Activated CD4-positive, CD25-positive, alpha-beta regulatory T cell treated with anti-CD3 and anti-CD28 coated beads, Interleukin-2, amount 50 U/mL, for 72 hours (primary cell): ENCODE results near the gene SPTLC3.

Source experiments
- DNase-seq: peaks from one replicate; pipeline ENCODE4 v3.0.0; 2021

SPTLC3 gene

DNA sequence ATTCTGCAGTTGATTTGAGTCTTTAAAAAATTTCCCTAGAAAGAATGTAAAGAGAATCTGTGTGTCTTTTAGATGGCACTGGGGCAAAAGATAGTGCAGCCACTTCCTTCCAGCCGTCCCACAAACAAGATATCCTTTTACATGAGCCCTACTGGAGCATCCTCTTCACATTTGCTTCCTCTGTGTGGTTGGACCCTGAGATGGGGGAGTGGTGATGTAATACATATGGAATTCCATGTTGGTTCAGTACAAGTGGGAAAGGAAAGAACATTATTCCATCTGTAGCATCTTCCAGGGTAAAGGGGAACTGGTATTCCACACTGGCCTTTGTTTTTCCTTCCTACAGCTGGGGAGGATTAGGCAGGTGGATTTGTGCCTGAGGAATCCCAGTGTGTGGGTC is 133.4 kb downstream of the SPTLC3 start:
- no peak for DNase-seq

DNA sequence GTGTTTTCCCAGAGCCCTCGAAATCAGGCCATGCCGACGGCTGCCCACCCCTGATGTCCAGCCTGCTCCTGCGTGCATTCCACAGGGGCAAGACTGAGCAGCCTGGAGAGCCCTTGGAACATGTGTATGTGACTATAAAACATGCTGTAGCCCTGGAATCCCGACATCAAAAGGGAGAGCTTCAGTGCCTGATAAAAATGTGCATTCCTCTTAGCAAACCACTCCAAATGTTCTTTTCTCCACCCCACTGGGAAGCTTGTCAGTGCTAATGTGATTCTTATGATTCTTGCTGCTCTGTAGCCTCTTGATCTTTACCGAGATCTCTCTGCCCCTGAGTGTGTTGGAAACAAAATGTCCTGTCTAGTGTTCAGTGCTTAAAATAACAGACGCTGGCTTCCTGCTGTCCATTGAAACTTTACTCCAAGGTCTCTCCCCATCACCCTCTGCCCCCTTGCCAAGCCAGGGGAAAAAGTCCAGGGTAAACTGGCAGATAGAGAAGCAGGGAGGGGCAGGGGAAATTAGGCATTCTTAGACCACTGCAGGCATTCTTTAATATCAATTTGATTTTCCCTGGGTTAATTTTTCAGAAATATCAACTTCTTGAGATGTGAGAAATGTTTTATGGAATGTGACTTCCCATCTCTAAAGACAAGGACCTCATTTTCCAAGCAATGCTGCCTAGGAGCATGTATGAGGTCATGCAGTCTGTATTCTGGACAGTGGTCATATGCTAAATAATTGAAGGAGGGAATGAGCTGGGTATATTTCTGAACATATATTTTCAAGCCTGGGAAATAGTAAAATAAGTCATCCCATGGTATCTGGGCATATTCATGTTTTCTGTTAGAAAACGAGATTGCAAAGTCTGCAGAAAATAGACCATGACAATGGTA is 138.5 kb downstream of the SPTLC3 start:
- DNase-seq: no peak

- no peak for DNase-seq
Measured at GRCh38 chr20:13147971-13148370, 139.2 kb downstream of the SPTLC3 start.

DNA sequence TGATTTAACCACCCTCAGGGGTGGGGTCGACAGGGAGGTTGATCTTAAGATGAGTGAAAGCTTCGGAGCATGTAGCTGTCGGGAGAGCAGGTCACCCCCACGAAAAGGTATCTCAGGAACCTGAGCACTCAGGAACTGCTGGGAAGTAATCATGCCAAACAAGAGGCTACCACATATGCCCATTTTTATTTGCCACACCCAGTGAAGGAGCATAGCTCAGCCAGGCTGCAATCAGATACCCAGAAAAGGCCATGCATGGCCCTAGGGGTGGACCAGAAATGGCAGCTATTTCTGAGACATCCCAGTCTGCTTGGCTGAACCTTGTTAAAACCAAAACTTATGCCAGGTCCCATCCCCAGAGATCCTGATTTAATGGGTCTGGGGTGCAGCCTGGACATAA is 139.6 kb downstream of the SPTLC3 start:
- DNase-seq: no peak

DNA sequence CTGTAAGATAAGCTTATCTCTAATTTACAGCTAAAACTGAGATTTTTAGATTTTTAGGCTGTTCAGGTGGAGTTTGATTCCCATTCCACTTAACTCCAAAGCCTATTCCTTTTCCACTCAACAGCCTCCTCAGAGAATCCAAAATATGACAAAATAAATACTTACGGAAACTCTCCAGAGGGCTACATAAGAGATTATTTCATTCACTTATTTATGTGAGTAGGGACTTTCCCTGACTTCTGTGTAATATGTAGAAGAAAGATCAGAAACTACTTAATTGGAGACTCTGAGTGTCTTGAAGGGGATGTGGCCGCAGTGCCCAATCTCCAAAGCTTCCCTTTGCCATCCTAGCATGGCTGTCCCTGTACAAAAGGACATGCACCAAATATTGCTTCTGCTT is 140.2 kb downstream of the SPTLC3 start:
- DNase-seq: no peak

GRCh38 chr20:13149371-13150105 is 140.8 kb downstream of the SPTLC3 start:
- no peak for DNase-seq

DNA sequence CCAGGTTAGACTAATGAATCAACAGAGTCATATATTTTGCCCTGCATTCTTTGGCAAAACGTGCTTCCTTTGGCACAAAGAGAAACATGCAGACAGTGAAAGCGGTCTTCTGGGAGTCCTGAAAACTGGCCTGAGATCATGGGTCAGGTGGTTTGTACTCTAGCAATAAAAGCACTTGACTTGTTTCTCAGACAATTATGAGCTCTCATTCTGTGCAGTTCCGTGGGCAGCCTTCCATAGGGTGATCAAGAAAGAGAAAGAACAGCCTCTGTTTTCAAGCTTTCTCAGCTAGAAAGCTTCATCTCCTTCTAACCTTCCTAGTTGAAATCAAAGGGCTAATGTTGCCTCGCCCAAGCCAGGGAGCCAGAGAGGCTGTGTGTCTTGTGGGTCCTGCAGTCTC is 149.6 kb downstream of the SPTLC3 start:
- no peak for DNase-seq

- DNase-seq: no peak
Measured at GRCh38 chr20:13159889-13160288, 151.1 kb downstream of the SPTLC3 start.

DNA sequence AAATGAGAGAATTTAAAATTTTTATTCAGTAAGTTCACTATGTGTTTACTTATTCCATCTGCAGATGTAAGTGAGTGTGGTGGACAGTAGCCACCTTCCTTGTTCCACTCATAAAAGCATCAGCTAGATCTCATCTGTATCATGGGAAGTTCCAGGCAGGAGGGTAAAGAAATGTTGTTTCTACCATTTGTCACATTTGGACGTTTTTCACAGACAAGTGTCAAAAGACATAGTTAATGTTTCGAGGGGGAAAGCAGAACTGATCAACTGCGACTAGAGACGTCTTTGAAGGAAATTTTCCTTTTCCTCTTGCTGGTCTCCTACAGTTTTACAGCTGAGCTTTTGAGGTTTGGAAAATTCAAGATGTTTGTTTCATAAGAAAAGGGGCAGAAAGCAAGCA is 156.4 kb downstream of the SPTLC3 start:
- no peak for DNase-seq

DNA sequence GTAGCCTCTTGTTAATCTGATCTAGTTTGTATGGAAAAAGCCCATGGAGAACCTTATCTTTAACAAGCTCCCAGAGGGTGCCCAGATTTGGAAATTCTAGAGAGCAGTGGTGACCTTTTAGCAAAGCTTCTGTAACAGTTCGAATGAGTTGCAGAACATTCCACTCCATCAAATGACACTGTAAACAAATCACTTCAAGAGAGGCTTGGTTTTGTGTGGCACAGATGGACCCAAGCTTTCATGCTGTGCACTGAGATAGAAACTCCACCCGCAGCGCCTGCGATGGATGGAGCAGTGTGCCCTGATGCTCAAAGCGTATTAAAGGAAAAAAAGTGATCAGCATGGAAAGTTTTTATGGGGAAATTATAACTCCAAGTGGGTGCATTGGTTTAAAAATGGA is 157.2 kb downstream of the SPTLC3 start:
- DNase-seq: no peak

DNA sequence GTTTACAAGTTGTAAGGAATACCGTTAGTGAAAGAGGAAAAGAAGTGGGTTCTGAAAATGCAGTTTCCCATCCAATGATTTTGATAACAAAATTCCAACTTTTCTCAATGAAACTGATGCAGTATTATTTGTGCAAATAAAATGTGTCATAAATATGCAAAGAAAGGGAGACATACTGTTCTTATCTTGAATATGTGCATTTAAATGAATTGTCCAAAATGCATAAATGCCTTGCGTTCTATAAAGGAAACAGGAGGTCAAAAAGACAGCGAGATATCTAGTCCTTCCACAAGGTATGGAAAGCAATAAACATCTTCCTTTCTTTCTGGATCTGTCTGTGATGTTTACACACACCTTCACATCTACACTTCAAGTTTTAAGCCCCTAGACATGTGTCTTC is 157.7 kb downstream of the SPTLC3 start:
- no peak for DNase-seq

DNA sequence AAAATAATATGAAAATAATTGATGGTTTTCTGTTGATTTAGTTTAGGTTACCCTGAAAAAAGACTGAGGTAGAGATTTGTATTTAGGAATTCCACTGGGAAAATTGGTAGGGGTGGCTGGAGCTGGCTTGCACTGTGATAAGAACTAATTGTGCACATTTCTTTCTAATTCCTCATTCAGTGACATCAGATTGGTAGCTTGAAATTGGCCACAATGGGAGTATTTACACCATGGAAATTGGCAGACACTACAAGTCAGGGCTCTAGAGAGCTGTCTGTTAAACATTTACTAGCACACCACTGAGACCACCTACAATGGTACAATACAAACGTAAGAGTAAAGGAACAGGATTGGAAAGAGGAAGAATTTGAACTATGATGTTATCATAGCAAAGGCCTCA is 160.3 kb downstream of the SPTLC3 start:
- no peak for DNase-seq

GRCh38 chr20:13170771-13171170 is 162.0 kb downstream of the SPTLC3 start:
- DNase-seq: no peak

DNA sequence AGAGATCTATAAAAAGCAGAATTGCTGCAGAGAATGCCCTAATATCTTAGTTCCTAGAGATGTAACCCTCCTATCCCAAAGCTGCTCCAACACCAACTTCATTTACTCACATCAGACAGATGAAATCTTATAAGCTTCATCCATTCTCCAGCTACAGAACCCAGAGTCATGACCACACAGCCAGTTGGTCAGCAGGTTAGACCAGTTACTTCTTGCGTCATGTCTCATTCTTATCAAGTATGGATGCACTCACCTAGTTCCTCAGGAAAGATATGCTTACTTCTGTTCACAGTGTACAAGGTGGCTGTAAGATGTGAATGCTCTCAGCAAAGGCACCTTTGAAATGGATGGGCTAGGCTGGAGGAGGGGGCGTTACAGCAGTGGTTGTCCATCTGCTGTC is 164.4 kb downstream of the SPTLC3 start:
- no peak for DNase-seq

GRCh38 chr20:13174402-13174801 is 165.6 kb downstream of the SPTLC3 start:
- DNase-seq: no peak

DNA sequence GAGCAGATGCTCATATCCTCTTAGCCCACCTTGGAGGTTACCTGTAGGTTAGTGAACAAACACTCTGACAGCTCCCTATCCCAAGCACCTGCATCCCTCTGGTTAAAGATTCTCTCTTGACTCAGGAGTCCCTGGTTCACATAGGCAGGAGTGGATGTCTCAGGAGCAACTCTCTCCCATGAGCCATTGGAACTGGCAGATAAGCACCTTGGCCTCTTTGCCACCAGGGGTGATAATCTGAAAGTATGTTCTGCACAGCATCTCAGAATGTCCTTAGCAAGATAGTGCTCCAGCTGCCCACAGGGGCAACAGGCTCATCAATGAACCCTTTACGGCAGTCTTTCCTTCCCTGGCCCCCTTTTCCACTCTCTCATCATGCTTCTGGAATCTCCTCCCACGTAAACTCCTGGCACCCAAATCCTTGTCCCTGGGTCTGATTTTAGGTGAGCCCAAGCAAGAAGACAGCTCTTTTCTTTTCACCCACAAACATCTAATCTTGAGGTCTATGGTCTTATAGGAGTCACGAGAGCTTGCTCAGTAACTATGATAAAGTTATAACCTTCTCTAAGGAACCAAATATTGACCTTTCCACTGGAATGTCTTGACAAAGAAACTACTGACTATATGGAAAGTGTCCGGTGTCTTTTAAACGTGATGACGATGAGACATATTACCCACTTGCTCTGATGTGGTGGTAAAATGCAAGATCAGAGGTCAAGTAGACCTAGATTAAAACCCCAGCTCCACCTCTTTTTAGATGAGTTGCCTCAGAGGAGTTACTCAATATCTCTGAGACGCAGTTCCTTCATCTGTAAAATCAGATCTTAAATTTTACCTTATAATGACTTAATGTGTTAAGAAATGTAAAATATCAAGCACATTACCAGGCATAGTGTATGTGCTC is 172.5 kb downstream of the SPTLC3 start:
- no peak for DNase-seq

DNA sequence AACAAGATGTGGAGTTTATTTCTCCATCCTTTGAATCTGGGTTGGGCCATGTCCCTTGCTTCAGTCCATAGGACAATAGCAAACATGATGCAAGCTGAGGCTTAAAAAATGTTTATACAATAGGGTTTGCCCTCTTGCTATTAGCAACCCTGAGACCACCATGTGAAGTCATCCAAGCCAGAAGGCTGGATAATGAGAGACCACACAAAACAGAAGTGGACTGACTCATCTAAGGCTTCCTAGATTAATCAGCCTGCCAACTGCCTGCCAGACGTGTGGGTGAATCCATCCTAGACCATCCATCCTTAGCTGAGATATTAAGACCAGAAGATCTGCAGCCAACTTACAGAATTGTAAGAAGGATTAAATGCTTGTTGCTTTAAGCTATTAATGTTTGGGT is 174.2 kb downstream of the SPTLC3 start:
- DNase-seq: no peak

DNA sequence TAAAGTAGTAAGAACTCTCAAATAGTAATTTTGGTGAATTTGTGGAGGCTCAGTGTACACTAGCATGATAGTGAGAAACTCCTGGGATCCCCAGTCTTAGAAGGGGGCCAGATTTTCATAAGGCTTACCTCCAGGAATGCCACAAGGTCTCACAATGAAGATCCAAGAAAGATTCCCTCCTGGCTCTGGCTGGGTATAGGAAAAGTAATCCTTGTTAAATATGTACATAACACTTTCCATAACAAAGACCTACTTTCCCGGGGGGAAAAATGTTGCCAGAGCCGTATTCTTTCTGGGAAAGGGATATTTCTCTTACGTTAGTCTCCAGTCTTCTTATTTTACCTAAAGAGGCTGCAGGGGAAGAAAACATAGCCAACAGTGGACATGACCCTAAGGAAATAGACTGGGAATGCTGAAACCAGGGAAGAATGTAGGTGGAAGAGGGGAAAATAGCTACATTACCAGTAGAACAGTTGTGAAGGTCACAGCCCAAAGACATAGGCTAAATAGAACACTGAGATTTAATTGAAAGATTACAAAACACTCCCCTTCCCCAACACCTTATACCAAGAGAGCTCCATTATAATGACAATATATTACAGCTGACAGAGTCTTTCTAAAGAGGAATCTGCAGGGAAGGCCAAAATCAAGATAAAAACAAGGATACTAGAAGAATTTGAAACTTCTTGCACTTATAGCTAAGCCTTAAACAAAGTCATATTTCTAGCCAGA is 177.4 kb downstream of the SPTLC3 start:
- no peak for DNase-seq

- DNase-seq: no peak
Measured at GRCh38 chr20:13187899-13188298, 179.1 kb downstream of the SPTLC3 start.

GRCh38 chr20:13199279-13199678 is 190.5 kb downstream of the SPTLC3 start:
- DNase-seq: no peak

GRCh38 chr20:13200767-13201500 is 192.2 kb downstream of the SPTLC3 start:
- no peak for DNase-seq

DNA sequence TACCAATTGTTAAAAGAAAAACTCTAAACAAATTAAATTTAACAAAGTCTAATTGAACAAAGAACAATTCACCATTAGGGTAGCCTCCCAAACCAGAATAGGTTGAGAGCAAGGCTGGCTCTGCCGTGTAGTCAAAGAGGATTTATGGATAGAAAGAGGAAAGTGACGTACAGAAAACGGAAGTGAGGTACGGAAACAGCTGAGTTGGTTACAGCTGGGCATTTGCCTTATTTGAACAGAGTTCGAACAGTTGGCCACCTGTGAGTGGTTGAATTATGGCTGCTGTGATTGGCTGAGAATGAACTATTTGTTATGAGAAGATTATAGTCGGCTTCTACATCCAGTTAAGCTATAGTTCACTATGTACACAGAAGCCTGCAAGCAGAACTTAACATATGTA is 193.8 kb downstream of the SPTLC3 start:
- DNase-seq: no peak
